RWPE1 (cell line): ENCODE data around the gene EEA1.

Experiments
- CTCF ChIA-PET: fragments of 350-600 bp; sonication (Branson Sonifier 250); formaldehyde crosslinking; extraction: SDS; loops from one replicate; lab custom pipeline; 2021; lab: Yijun Ruan, JAX
- POLR2A ChIA-PET: fragments of 400-600 bp; formaldehyde crosslinking; extraction: SDS; loops from one replicate; lab custom pipeline; 2020; ENCODE audit warnings: antibody characterized with exemption; ENCODE audit not compliant: low non-redundant PET; lab: Yijun Ruan, JAX
- DNase-seq: peaks from one replicate; pipeline ENCODE4 v3.0.0; 2012; ENCODE audit warnings: low spot score
- H3K27ac ChIP-seq: fragments of 450-650 bp; 2 replicates; pipeline ENCODE4 v1.5.1; 2017
- TF ChIP-seq, protein P1 (sequence below): fragments of 450-650 bp; conservative IDR thresholded peaks from 2 replicates; pipeline ENCODE4 v1.5.1; 2017; ENCODE audit warnings: low read depth, mild to moderate bottlenecking

EEA1 gene

DNA sequence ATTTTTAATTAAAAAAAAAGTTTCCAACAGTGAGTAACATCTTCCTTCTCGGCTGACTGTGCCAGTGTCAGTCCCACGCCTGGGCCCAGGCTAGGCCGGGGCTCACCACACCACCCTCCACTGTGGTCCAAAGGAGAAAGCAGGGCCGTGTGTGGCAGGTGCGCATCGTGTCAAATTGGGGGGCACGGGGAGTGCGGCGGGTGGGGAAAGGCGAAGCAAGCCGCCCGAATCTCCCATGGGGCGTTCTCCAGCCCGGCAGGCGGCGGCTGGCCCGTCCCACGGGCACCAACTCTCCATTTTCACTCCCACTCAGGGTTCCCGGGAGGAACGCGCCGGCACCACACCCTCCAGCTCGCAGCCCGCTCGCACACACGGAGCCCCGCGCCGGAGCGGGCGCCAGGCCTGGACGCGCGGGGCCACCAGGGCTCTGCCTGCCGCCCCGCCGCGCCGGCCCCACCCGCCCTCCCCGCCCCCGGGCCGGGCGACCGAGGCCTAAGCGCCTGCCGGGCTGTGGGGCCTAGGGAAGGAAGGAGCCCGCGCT is 604 bp downstream of the EEA1 start:
- H3K27ac ChIP-seq = peak overlapping the region; percentile 94
- TF ChIP-seq, protein P1, sequence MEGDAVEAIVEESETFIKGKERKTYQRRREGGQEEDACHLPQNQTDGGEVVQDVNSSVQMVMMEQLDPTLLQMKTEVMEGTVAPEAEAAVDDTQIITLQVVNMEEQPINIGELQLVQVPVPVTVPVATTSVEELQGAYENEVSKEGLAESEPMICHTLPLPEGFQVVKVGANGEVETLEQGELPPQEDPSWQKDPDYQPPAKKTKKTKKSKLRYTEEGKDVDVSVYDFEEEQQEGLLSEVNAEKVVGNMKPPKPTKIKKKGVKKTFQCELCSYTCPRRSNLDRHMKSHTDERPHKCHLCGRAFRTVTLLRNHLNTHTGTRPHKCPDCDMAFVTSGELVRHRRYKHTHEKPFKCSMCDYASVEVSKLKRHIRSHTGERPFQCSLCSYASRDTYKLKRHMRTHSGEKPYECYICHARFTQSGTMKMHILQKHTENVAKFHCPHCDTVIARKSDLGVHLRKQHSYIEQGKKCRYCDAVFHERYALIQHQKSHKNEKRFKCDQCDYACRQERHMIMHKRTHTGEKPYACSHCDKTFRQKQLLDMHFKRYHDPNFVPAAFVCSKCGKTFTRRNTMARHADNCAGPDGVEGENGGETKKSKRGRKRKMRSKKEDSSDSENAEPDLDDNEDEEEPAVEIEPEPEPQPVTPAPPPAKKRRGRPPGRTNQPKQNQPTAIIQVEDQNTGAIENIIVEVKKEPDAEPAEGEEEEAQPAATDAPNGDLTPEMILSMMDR = no peak
- ChIA-PET POLR2A (interaction anchor here (0.6 kb wide), 1 partner anchor 41 kb away, joined by 3 read pairs; no protein-coding TSS in a partner anchor), CTCF (interaction anchor here (0.6 to 1.1 kb wide), 4 partner anchors 101 to 973 kb away, joined by 3 to 5 read pairs (median 3); no protein-coding TSS in a partner anchor)
- DNase-seq = no peak

DNA sequence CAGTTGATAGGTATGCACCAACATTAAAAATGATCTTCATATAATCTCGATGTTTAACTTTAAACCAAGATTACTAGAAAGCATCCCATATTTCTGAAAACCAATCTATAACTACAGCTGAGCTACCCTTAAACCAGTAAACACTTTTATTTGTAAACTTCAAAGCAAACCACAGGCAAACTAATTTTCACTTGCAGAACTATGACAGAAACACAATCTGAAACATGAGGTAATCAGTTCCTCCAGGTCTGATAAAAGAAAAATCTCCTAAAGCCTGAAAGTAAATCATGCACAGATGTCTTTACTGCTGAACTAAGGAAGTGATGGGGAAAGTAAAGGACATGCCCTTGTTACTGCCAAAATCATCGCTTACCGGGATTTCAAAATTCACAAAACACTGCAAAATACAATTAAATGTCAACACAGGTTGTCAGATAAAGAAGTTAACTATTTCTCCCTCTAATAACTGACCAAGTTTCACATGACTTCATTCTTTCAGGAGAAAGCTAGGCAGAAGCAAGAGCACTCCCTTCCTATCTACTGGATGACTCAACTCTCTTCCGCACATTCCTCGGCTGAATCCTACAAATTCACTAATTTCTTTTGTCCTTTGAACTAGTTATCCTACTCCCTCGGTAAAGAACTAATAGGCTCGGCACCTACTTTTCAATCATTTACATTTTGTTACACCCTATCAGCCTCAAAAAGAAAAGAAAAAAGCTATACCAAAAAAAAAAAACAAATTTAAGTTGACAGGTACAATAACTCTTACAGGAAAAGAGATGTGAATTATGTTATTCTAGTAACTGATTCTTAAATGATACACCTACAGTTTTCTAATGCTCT is 1.4 kb downstream of the EEA1 start:
- H3K27ac ChIP-seq = peak overlapping the region; percentile 94
- TF ChIP-seq, protein P1 = no peak
- ChIA-PET CTCF (interaction anchor here (0.5 to 1.1 kb wide), 5 partner anchors 60 to 974 kb away, joined by 3 to 5 read pairs (median 3); no protein-coding TSS in a partner anchor), POLR2A (interaction anchor here (0.6 kb wide), 1 partner anchor 41 kb away, joined by 3 read pairs; no protein-coding TSS in a partner anchor)
- DNase-seq = peak; percentile 58

DNA sequence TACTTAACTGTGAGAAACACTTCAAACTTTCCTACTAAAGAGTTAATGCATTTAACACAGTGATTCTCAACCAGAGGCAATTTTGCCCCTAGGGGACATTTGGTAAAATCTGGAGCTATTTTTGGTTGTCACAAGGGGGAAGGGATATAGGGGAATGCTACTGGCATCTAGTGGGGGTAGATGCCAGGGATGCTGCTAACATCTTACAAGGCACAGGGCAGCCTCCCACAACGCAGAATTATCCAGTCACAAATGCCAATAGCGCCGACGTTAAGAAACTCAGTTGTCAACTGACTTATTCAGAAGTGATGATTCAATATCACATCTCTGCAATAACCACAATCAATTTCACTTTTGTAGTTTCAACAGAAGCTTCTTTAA is 2.0 kb downstream of the EEA1 start:
- DNase-seq = no peak

DNA sequence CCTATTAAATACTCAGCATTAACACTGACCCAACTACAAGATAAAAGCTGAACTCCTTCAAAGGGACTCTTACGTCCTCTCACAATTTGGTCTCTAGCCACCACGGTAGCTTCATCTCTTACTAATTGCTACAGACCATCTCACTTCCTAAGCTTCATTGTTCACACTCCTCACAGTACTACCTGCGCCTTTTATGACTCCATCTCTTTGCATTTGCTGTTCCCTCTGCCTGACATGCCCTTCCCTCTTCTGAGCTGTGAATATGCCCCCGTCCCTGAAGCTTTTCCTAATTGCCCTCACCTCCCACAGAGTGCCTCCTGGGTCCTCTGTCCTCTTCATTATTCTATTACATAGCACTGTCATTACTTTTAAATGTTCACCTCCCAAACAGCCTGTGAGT is 2.5 kb downstream of the EEA1 start:
- ChIA-PET CTCF (interaction anchor here (1.2 kb wide), 1 partner anchor 99 kb away, joined by 5 read pairs; no protein-coding TSS in a partner anchor), POLR2A (interaction anchor here (0.5 kb wide), 1 partner anchor 97 kb away, joined by 6 read pairs; no protein-coding TSS in a partner anchor)
- no peak overlapping the region for H3K27ac ChIP-seq
- no peak for DNase-seq
- TF ChIP-seq, protein P1 = no peak

More for the DNA sequence above, 2.0 kb downstream of the EEA1 start:
- TF ChIP-seq, protein P1 = no peak
- no peak overlapping the region for H3K27ac ChIP-seq
- ChIA-PET CTCF (interaction anchor here (0.6 to 1.2 kb wide), 2 partner anchors 61 to 99 kb away, joined by 3 to 5 read pairs; no protein-coding TSS in a partner anchor), POLR2A (interaction anchor here (0.5 kb wide), 1 partner anchor 98 kb away, joined by 6 read pairs; no protein-coding TSS in a partner anchor)

DNA sequence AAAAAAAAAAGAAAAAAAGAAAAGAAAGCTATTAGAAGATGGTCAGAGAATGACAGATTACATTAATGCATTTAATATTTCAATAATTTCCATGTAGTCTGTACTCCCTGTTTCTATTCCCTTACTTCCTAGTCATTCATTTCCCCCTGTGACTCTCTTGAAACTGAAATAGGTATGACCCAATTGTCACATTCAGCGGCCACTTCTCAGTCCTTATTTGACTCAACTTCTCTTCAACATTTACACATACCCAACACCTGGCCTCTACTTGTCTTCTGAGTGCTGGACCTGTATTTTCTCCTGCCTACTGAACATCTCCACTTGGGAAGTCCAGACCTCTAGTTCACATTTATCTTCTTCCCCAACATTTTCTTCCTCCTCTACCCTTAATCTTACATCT is 7.2 kb downstream of the EEA1 start:
- POLR2A ChIA-PET = no interaction called here
- DNase-seq = no peak
- CTCF ChIA-PET = no interaction called here
- TF ChIP-seq, protein P1 = no peak
- no peak overlapping the region for H3K27ac ChIP-seq

DNA sequence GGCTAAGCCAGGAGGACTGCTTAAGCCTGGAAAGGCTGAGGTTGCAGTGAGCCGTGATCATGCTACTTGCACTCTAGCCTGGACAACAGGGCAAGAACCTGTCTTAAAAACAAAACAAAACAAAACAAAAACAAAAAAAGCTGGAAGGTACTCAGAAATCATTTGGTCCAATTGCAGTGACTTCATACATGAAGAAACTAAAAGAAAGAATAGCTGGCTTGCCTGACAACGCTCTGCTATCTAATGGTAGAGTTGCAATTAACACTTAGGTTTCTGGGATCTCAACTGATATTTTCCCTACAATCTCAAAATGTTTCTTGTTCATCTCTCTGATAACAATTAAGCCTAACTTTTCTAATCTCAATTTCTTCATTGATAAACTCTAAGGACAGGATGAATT is 13.7 kb downstream of the EEA1 start:
- H3K27ac ChIP-seq = no peak overlapping the region
- ChIA-PET POLR2A (no interaction called here), CTCF (no interaction called here)
- no peak for DNase-seq
- TF ChIP-seq, protein P1 = no peak
